IMR-90 (cell line): ENCODE data around the gene LILRB1. TPM values are rescaled to one million over a fixed set of nuclear protein-coding genes. Genes with fewer than 3 reads are reported as not detected.

Experiments used
- ATAC-seq: fragments of 200-7000 bp; cut with Tn5 transposase; 2 replicates; pipeline ENCODE4 v1.9.1; 2020; ENCODE audit warnings: low read depth, mild to moderate bottlenecking, moderate library complexity
- BruUV-seq: library from RNA; stranded (reverse); fragments of 400-500 nt; replicated peaks from 2 replicates; lab custom pipeline; 2021; lab: Mats Ljungman, UMichigan
- CTCF ChIA-PET: fragments of 300-600 bp; formaldehyde crosslinking; extraction: SDS; loops from one replicate; lab custom pipeline; 2021; ENCODE audit warnings: antibody characterized with exemption; lab: Yijun Ruan, JAX
- POLR2A ChIA-PET: fragments of 300-600 bp; sonication (Branson Sonifier 250); formaldehyde crosslinking; loops from one replicate; lab custom pipeline; 2022; ENCODE audit warnings: antibody characterized with exemption; ENCODE audit not compliant: unreplicated experiment; lab: Charles Lee
- DNase-seq: peaks from one replicate; pipeline ENCODE4 v3.0.0; 2013
- H2AFZ ChIP-seq: replicated peaks from 2 replicates; pipeline ENCODE3; 2013; ENCODE audit warnings: low read length, mild to moderate bottlenecking; ENCODE audit not compliant: poor library complexity
- H2AK5ac ChIP-seq: 2 replicates; pipeline ENCODE4 v1.6.1; 2013; ENCODE audit warnings: low read depth, low read length, inconsistent platforms
- H2AK9ac ChIP-seq: replicated peaks from 2 replicates; pipeline ENCODE3; 2013; ENCODE audit warnings: mild to moderate bottlenecking, low read depth, low read length, moderate library complexity; ENCODE audit not compliant: poor library complexity
- H2BK120ac ChIP-seq: 2 replicates; pipeline ENCODE4 v1.6.1; 2013; ENCODE audit warnings: low read depth, low read length, inconsistent platforms
- H2BK15ac ChIP-seq: 3 replicates; pipeline ENCODE4 v1.6.1; 2013; ENCODE audit warnings: low read depth, low read length, inconsistent platforms
- H2BK20ac ChIP-seq: 2 replicates; pipeline ENCODE4 v1.6.1; 2013; ENCODE audit warnings: low read depth, mild to moderate bottlenecking, inconsistent platforms, low read length, moderate library complexity
- H2BK5ac ChIP-seq: 2 replicates; pipeline ENCODE4 v1.6.1; 2013; ENCODE audit warnings: mild to moderate bottlenecking, low read depth, low read length, inconsistent platforms; ENCODE audit not compliant: poor library complexity, severe bottlenecking
- H3K14ac ChIP-seq: replicated peaks from 2 replicates; pipeline ENCODE4 v1.6.1; 2013; ENCODE audit warnings: low read depth, low read length, inconsistent platforms
- H3K18ac ChIP-seq: 2 replicates; pipeline ENCODE4 v1.6.1; 2013; ENCODE audit warnings: low read depth, low read length, control low read depth
- H3K23ac ChIP-seq: 2 replicates; pipeline ENCODE4 v1.6.1; 2013; ENCODE audit warnings: low read depth, low read length, inconsistent platforms
- H3K27ac ChIP-seq: 2 replicates; pipeline ENCODE4 v1.5.1; 2013; ENCODE audit warnings: mild to moderate bottlenecking, control low read depth, low read length; ENCODE audit not compliant: insufficient read depth
- H3K27me3 ChIP-seq: 2 replicates; pipeline ENCODE4 v1.6.1; 2013; ENCODE audit warnings: low read length; ENCODE audit not compliant: control insufficient read depth, insufficient read depth
- H3K36me3 ChIP-seq: 2 replicates; pipeline ENCODE4 v1.6.1; 2013; ENCODE audit warnings: low read length, mixed read lengths; ENCODE audit not compliant: control insufficient read depth, insufficient read depth
- H3K4ac ChIP-seq: 2 replicates; pipeline ENCODE4 v1.6.1; 2013; ENCODE audit warnings: low read depth, low read length, inconsistent platforms
- H3K4me1 ChIP-seq: 2 replicates; pipeline ENCODE4 v1.6.1; 2013; ENCODE audit warnings: low read length, mixed read lengths; ENCODE audit not compliant: control insufficient read depth, insufficient read depth
- H3K4me2 ChIP-seq: 2 replicates; pipeline ENCODE4 v1.6.1; 2013; ENCODE audit warnings: low read depth, mild to moderate bottlenecking, control low read depth, low read length, moderate library complexity
- H3K4me3 ChIP-seq: 2 replicates; pipeline ENCODE4 v1.5.1; 2013; ENCODE audit warnings: low read depth, mild to moderate bottlenecking, control low read depth, low read length, moderate library complexity; ENCODE audit not compliant: insufficient read depth
- H3K56ac ChIP-seq: 2 replicates; pipeline ENCODE4 v1.6.1; 2013; ENCODE audit warnings: low read length, inconsistent platforms; ENCODE audit not compliant: insufficient read depth; ENCODE audit errors: extremely low read depth
- H3K79me1 ChIP-seq, 2 experiments: 2 replicates each; pipeline ENCODE4 v1.6.1; 2013; ENCODE audit warnings: low read length in 2 of 2, inconsistent platforms in 1 of 2, low read depth in 1 of 2
- H3K9ac ChIP-seq: 2 replicates; pipeline ENCODE4 v1.6.1; 2013; ENCODE audit warnings: low read depth, low read length, control low read depth
- H3K9me1 ChIP-seq: 2 replicates; pipeline ENCODE4 v1.6.1; 2013; ENCODE audit warnings: low read length, inconsistent platforms; ENCODE audit not compliant: insufficient read depth
- H3K9me3 ChIP-seq: 2 replicates; pipeline ENCODE4 v1.6.1; 2013; ENCODE audit warnings: low read length; ENCODE audit not compliant: control insufficient read depth, insufficient read depth
- H4K20me1 ChIP-seq: 2 replicates; pipeline ENCODE4 v1.6.1; 2013; ENCODE audit warnings: low read length, inconsistent platforms; ENCODE audit not compliant: insufficient read depth
- H4K5ac ChIP-seq: 2 replicates; pipeline ENCODE4 v1.6.1; 2013; ENCODE audit warnings: mild to moderate bottlenecking, low read depth, low read length, control low read depth
- H4K8ac ChIP-seq, 2 experiments: 2 replicates each; pipeline ENCODE4 v1.6.1; 2013; ENCODE audit warnings: low read depth in 2 of 2, low read length in 2 of 2, control low read depth in 1 of 2, inconsistent platforms in 1 of 2
- H4K91ac ChIP-seq: 2 replicates; pipeline ENCODE4 v1.6.1; 2013; ENCODE audit warnings: low read depth, low read length, inconsistent platforms; ENCODE audit not compliant: insufficient read depth
- CTCF ChIP-seq: conservative IDR thresholded peaks from 2 replicates; pipeline ENCODE4 v1.5.1; 2012; ENCODE audit warnings: mild to moderate bottlenecking, low read depth, low read length, improper control_type of control experiment
- FOS ChIP-seq: fragments of 150-350 bp; IDR thresholded peaks from 2 replicates; pipeline ENCODE4 v1.6.1; 2016; ENCODE audit warnings: low read depth, low read length
- NFE2L2 ChIP-seq: fragments of 150-350 bp; IDR thresholded peaks from 2 replicates; pipeline ENCODE4 v1.6.1; 2016; ENCODE audit warnings: low read depth, mild to moderate bottlenecking, low read length
- RCOR1 ChIP-seq: IDR thresholded peaks from 2 replicates; pipeline ENCODE4 v1.6.1; 2012; ENCODE audit warnings: mild to moderate bottlenecking, low read length, improper control_type of control experiment; ENCODE audit not compliant: insufficient replicate concordance
- RFX5 ChIP-seq: IDR thresholded peaks from 2 replicates; pipeline ENCODE4 v1.8.0; 2012; ENCODE audit warnings: low read depth, mild to moderate bottlenecking, low read length, moderate library complexity
- SMC3 ChIP-seq: fragments of 150-350 bp; IDR thresholded peaks from 2 replicates; pipeline ENCODE4 v1.6.1; 2016; ENCODE audit warnings: low read depth, mild to moderate bottlenecking, antibody characterized with exemption, low read length, moderate library complexity
- WGBS, 2 experiments: methylation state at CpG; one replicate each; pipeline versions ENCODE4 v1.1.5 to v1.1.7; 2013; ENCODE audit warnings: missing lambda C conversion rate in 2 of 2; ENCODE audit not compliant: insufficient read length in 1 of 2; ENCODE audit errors: extremely low coverage in 2 of 2; 5-methylcytosine and 5-hydroxymethylcytosine counted together
- dilution Hi-C: fragments of 300-500 bp; cut with HindIII; formaldehyde crosslinking; loops from one replicate; pipeline ENCODE4 v1.14.3; 2018; ENCODE audit warnings: low sequenced_read_pairs; ENCODE audit not compliant: unreplicated experiment
- in situ Hi-C: fragments of 300-500 bp; cut with MboI; formaldehyde crosslinking; loops from 3 replicates; pipeline ENCODE4 v1.14.3; 2019; ENCODE audit warnings: low sequenced_read_pairs, inconsistent platforms, mixed read lengths
- intact Hi-C: fragments of 100-400 bp; cut with micrococcal nuclease; formaldehyde crosslinking; loops from 2 replicates; pipeline ENCODE4 v1.10.0; 2022
- polyA plus RNA-seq, 3 experiments: library from polyadenylated mRNA; depleted of rRNA; stranded (reverse); fragments of >200 nt; gene quantifications; 2 replicates each; pipeline ENCODE4 v1.2.3, GENCODE V29; 2012; ENCODE audit warnings: low replicate concordance in 1 of 3
- total RNA-seq: library from RNA; depleted of rRNA; stranded (reverse); fragments of >200 nt; gene quantifications from 2 replicates; pipeline ENCODE4 v1.2.3, GENCODE V29; 2012
- TF ChIP-seq, protein P1 (sequence below): fragments of 150-350 bp; IDR thresholded peaks from 2 replicates; pipeline ENCODE4 v1.6.1; 2016; ENCODE audit warnings: low read depth, mild to moderate bottlenecking, low read length, moderate library complexity, borderline replicate concordance

LILRB1 gene
- total and polyA plus RNA-seq, 2 of the 4 experiments (the other 2 are of a cell fraction), result not detected

DNA sequence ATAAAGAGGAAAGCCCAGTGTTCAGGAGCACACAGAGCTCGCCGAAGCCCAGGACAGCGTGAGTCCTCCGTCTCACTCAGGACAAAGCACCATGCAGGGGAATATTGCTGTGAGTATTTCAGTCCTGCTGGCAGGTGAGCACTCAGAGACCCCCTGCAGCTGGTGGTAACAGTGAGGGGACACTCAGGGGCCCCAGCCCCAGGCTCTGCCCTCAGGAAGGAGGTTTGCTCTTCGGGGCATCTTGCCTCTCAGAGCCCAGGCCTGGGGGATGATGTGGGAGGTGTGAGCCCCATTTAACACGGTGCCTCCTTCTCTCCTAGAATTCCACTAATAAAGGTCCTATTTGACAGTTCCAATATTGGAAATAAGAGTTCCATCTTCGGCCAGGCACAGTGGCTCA lies 22.1 kb upstream of the LILRB1 start (continued):
- no peak for TF ChIP-seq RFX5
- no peak for TF ChIP-seq RCOR1
- TF ChIP-seq NFE2L2, result no peak

- H2BK20ac ChIP-seq, result no peak overlapping the region
- H3K23ac ChIP-seq, result no peak overlapping the region
- no peak overlapping the region for H4K91ac ChIP-seq
- H3K4me2 ChIP-seq, result no peak overlapping the region
- H2AK5ac ChIP-seq, result no peak overlapping the region
- no peak overlapping the region for H2BK5ac ChIP-seq
- DNase-seq (no peak), ATAC-seq (no peak)
- intact Hi-C loops, result no loop called here
- H3K14ac ChIP-seq, result no peak overlapping the region
- WGBS, 2 experiments, result 68% methylated on average over 5 of the region's 15 CpGs; no CpG with 5 or more reads in 1 of the 2 experiments
- no peak overlapping the region for H2BK15ac ChIP-seq
- H3K56ac ChIP-seq, result no peak overlapping the region
- H4K20me1 ChIP-seq, result no peaks in the 10 kb centered on the region
- H3K79me1 ChIP-seq, result no peaks in the 10 kb centered on the region
- H3K27me3 ChIP-seq, result no peaks in the 10 kb centered on the region
- POLR2A ChIA-PET, result no interaction called here
- CTCF ChIA-PET, result no interaction called here
- no peak overlapping the region for H3K4me3 ChIP-seq
- peaks cover 30% of the 10 kb centered on the region for H3K9me3 ChIP-seq
- no peak overlapping the region for H3K9ac ChIP-seq
- TF ChIP-seq RCOR1 (no peak), NFE2L2 (no peak), RFX5 (no peak), SMC3 (no peak), CTCF (no peak), FOS (no peak)
- TF ChIP-seq, protein P1, sequence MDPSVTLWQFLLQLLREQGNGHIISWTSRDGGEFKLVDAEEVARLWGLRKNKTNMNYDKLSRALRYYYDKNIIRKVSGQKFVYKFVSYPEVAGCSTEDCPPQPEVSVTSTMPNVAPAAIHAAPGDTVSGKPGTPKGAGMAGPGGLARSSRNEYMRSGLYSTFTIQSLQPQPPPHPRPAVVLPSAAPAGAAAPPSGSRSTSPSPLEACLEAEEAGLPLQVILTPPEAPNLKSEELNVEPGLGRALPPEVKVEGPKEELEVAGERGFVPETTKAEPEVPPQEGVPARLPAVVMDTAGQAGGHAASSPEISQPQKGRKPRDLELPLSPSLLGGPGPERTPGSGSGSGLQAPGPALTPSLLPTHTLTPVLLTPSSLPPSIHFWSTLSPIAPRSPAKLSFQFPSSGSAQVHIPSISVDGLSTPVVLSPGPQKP, result no peak
- no peak overlapping the region for H3K27ac ChIP-seq
- no peak overlapping the region for H3K4ac ChIP-seq
- no peaks in the 10 kb centered on the region for H3K4me1 ChIP-seq
- no peak overlapping the region for H2BK120ac ChIP-seq
- no peak overlapping the region for H4K8ac ChIP-seq
- no peak overlapping the region for H4K5ac ChIP-seq
- no peak overlapping the region for H3K18ac ChIP-seq
- H3K36me3 ChIP-seq, result no peaks in the 10 kb centered on the region
- H2AK9ac ChIP-seq, result no peak overlapping the region
- dilution Hi-C loops, result no loop called here
- in situ Hi-C loops, result no loop called here
- H3K9me1 ChIP-seq, result no peaks in the 10 kb centered on the region
- H2AFZ ChIP-seq, result no peak overlapping the region
- BruUV-seq, result no TSS peak
These were observed 21.5 kb upstream of the LILRB1 start for GRCh38 chr19:54608792-54609191.
